H1 (cell line): ENCODE measurements around the gene LYPD1.

Experiments
- CBX5 ChIP-seq: fragments of 300-800, 300-1000 bp; sonication (generic); IDR thresholded peaks from 2 replicates; pipeline ENCODE4 v1.7.1; 2016; ENCODE audit warnings: antibody characterized with exemption, low read length, low read depth
- CHD1 ChIP-seq: IDR thresholded peaks from 2 replicates; pipeline ENCODE4 v1.6.1; 2012; ENCODE audit warnings: low read depth, low read length, improper control_type of control experiment
- CHD2 ChIP-seq: IDR thresholded peaks from 2 replicates; pipeline ENCODE4 v1.6.1; 2012; ENCODE audit warnings: low read length, improper control_type of control experiment
- CTCF ChIP-seq, 3 experiments: IDR thresholded peaks; 1 replicate in 2 of 3; 2 replicates in 1 of 3; pipeline versions ENCODE4 v1.5.1 to v1.6.1; 2011; ENCODE audit warnings: low read length in 3 of 3, mild to moderate bottlenecking in 3 of 3, inconsistent platforms in 2 of 3, low read depth in 1 of 3, moderate library complexity in 1 of 3; ENCODE audit not compliant: insufficient read depth in 1 of 3; ENCODE audit errors: control extremely low read depth in 1 of 3
- EP300 ChIP-seq, 2 experiments: IDR thresholded peaks; 1 replicate in 1 of 2; 2 replicates in 1 of 2; pipeline ENCODE4 v1.6.1; 2011 to 2012; ENCODE audit warnings: low read depth in 2 of 2, low read length in 2 of 2, mild to moderate bottlenecking in 2 of 2, borderline replicate concordance in 1 of 2, inconsistent platforms in 1 of 2, moderate library complexity in 1 of 2
- EZH2 ChIP-seq: fragments of 200-600 bp; sonication (generic); IDR thresholded peaks from 2 replicates; pipeline ENCODE4 v1.7.1; 2012; ENCODE audit warnings: low read depth, mild to moderate bottlenecking, moderate library complexity, low read length, inconsistent platforms; ENCODE audit not compliant: severe bottlenecking
- GTF2F1 ChIP-seq: IDR thresholded peaks from 2 replicates; pipeline ENCODE4 v1.6.1; 2012; ENCODE audit warnings: low read depth, low read length, improper control_type of control experiment, borderline replicate concordance
- POLR2A ChIP-seq, 2 experiments: IDR thresholded peaks; 1 replicate in 1 of 2; 2 replicates in 1 of 2; pipeline ENCODE4 v1.6.1; 2011; ENCODE audit warnings: low read depth in 2 of 2, low read length in 2 of 2, mild to moderate bottlenecking in 2 of 2; ENCODE audit errors: control extremely low read depth in 1 of 2
- POLR2AphosphoS5 ChIP-seq: IDR thresholded peaks from 2 replicates; pipeline ENCODE4 v1.6.1; 2011; ENCODE audit warnings: low read depth, low read length
- RFX5 ChIP-seq: IDR thresholded peaks from 2 replicates; pipeline ENCODE4 v1.6.1; 2011; ENCODE audit warnings: low read depth, low read length, improper control_type of control experiment, borderline replicate concordance
- SIX5 ChIP-seq: IDR thresholded peaks from 2 replicates; pipeline ENCODE4 v1.6.1; 2011; ENCODE audit warnings: mild to moderate bottlenecking, low read depth, low read length
- TAF1 ChIP-seq: IDR thresholded peaks from 2 replicates; pipeline ENCODE4 v1.6.1; 2011; ENCODE audit warnings: mild to moderate bottlenecking, low read depth, low read length
- TBP ChIP-seq: IDR thresholded peaks from 2 replicates; pipeline ENCODE4 v1.6.1; 2011; ENCODE audit warnings: low read depth, low read length, improper control_type of control experiment
- TCF12 ChIP-seq: IDR thresholded peaks from 2 replicates; pipeline ENCODE4 v1.6.1; 2011; ENCODE audit warnings: low read depth, mild to moderate bottlenecking, low read length

DNA sequence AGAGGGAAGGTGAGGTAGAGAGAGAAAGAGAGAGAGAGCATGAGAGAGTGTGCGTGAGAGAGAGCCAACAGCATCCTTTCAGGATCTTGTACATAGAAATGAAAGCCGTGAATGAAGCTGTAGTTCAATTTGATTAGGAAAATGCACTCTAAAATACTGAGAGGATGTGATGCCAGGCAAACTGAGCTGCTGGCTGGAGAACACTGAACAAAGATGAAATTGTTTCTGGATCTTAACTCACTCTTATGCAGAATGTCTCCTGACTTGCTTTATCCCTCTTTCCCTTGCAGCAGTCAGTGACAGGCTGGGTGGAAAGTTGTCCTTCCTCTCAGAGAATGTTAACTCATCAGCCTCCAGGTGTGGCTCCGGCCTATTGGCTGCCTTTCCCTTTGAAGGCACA, 10.7 kb downstream of the LYPD1 start:
- TF ChIP-seq TBP (no peak), EZH2 (no peak), SIX5 (no peak), POLR2AphosphoS5 (no peak), CTCF (IDR thresholded peaks at IDR 0.05; ENCODE audit: control extremely low read depth in 1 of 3, insufficient read depth in 1 of 3, low read depth in 1 of 3, low read length in 3 of 3) (no peak), CHD2 (no peak), TCF12 (no peak), TAF1 (no peak), EP300 (IDR thresholded peaks at IDR 0.05; ENCODE audit: borderline replicate concordance in 1 of 2, low read depth in 2 of 2, low read length in 2 of 2) (no peak), GTF2F1 (no peak), RFX5 (no peak), POLR2A (IDR thresholded peaks at IDR 0.05; ENCODE audit: control extremely low read depth in 1 of 2, low read depth in 2 of 2, low read length in 2 of 2) (no peak), CHD1 (no peak), CBX5 (no peak)
